NCI-H1105 treated with DMSO at 0.1 percent for 48 hours (cell line): ENCODE data around the gene PGAM2.
"Not testable (repeated sequence)": the region's sequence is repeated elsewhere in the genome, so short reads cannot be mapped to it uniquely, and the experiment has no call there.

ENCODE experiments used
- DNase-seq: peaks from one replicate; lab custom pipeline; 2025; lab: John Stamatoyannopoulos, UW

The PGAM2 gene

GRCh38 chr7:44050121-44050914 lies 15.0 kb downstream of the PGAM2 start:
- no peak for DNase-seq

DNA sequence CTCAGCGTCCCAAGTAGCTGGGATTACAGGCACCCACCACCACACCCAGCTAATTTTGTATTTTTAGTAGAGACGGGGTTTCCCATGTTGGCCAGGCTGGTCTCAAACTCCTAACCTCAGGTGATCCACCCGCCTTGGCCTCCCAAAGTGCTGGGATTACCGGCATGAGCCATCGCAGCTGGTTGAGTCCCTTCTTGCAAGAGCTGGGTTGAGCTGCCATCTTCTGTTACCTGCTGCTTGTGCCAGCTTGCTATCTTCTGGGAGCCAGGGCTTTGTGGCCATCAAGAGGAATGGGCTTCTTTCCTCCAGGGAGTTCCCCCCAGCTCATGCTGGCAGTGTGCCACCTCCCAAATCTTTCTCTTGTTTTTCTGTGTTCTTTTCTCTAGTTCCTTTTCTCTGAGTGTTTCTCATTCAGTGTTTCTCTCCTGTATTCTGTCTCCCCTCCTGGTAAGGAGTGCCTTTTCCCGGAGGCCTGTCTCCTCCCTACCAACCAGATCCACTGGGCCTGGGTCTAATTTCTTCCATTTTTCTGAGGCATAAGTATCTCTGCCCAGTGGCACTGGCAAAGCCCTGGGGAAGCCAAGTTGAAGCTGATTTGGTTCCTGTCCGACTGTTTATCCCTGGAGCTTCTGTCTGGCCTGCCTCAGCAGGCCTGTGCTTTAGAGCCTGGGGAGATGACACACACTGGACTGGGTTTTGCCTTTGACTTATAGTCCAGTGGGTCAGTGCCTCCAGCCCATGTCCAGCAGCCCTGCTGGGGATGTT lies 17.2 kb downstream of the PGAM2 start:
- DNase-seq: no peak

DNA sequence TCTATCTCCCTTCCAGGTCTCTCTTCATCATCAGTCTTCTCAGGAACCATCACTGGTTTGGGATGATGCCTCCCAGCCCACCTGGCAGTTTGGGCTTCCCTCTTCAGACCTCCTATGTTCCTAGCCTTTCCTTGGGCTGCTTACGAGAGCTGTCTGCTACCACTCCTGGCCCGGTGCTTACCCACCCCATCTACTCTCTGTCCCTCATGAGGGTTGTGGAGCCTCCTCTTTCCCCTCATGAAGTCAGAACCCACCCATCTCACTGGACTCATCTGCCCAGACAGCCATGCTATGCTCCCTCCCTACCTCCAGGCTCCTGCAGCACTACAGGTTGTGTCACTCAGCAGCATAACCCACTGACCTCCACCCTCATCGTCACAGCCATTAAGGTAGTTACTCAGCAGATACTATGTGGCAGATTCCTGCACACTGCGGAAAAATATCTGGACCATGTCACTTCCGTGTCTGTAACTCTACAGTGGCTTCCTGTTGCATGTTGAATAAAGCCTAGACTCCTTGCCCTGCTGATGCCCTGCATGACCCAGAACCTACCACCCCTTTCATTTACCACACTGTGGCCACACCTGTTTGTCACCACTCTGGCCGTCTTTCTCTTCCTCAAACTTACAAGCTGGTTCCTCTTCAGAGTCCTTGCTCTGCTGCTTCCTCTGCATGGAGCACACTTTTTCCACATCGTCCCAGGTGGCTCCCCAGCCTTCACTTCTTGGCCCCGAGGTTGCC lies 18.9 kb downstream of the PGAM2 start:
- DNase-seq: no peak

DNA sequence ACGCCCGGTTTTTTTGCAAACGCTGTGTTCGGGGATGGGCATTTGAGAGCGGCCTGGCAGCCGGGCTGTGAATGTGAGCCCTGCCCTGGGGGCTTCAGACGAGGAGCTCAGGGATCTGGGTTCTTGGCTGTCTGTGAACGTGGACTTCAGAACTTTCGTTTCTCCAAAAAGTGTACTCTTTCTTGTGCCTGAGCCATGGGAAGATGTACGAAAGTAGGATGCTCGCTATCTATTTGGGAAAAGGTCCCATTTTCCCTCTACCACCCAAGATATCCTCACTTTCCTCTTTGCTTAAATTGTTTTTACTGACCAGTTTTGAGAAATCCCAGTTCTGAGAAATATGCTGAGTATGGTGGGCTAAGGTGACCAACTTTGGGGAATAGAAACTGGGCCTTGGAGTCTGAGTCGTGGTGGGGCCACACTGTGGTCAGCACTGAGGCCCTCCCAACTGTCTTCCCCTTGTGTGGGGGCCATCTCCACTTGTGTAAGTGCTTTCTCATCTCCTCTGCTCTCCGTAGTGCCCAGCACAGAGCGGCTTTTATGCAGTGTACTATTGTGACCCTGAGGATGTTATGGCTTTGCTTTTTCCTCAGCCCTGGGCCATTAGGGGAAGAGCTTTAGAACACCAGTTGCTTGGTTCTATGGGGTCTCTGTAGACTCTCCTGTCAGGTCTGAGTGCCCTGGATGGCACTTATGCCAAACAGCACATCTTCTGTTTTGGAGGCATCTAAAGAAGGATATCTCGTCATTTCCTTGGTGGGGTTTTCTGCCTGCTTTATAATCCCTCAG lies 19.9 kb downstream of the PGAM2 start:
- DNase-seq: no peak

GRCh38 chr7:44044315-44045225 lies 20.8 kb downstream of the PGAM2 start, which contains the start of gene DBNL:
Gene DBNL, plus strand, starts transcription at chr7:44044702. Its CDS starts 36 bp downstream, at chr7:44044738.
- DNase-seq: peak; percentile 77

GRCh38 chr7:44043902-44044301 lies 21.5 kb downstream of the PGAM2 start:
- no peak for DNase-seq

GRCh38 chr7:44042221-44042620 lies 23.1 kb downstream of the PGAM2 start:
- DNase-seq: no peak

DNA sequence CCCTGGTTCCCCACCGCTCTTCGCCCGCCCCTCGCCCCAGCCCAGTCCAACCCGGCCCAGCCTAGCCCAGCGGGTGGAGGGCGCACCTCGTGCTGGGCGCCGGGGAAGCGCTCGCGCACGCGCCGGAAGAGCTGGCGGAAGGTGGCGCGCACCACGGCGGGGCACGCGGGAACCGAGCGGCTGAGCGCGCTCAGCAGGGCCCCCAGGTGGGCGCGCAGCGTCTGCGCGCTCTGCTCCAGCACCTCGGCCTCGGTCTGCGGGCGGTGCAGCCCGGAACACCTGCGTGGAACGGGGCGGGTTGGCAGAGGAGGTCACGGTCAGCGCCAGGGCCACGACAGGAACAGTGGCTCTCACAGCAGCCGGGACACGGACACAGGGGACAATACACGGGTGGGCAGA lies 24.9 kb downstream of the PGAM2 start:
- DNase-seq: peak; percentile 11

- DNase-seq: not testable (repeated sequence)
Observed at GRCh38 chr7:44039800-44040492, 25.4 kb downstream of the PGAM2 start.

- DNase-seq: peak; percentile 90
Observed at GRCh38 chr7:44038961-44039558, 26.3 kb downstream of the PGAM2 start.

DNA sequence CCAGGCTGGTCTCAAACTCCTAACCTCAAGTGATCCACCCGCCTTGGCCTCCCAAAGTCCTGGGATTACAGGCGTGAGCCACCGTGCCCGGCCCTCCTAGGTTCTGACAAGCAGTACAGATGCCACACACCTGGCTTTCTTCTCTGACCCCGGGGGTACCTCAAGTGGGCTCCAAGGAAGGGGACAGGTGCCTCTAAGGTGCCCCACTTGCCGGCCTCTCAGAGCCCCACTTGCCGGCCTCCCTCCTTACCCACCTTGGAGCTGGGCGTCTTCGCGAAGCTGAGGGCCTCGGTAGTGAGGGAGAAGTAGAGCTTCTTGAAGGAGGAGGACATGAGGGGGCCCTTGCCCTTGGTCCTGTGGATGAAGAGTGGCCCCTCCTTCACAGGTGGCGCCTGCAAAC lies 26.8 kb downstream of the PGAM2 start:
- not testable (repeated sequence) for DNase-seq

DNA sequence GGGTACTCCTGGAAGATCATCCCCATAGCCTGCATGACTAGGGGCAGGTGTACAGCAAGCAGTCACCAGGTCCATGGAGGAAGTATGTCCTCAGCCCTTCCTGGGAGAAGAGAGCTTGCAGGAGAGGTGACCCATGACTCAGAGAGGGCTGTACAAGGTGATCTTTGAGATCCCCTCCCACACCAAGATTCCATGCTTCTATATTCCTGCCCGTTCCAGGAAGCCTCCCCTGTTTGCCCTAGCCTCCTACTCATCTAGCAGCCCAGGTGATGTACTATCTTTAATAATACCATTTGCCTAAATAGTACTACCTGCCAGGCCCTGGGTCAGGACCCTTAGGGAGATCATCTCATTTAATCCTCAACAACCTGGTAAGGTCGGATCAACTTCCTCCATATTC lies 27.4 kb downstream of the PGAM2 start:
- not testable (repeated sequence) for DNase-seq

DNA sequence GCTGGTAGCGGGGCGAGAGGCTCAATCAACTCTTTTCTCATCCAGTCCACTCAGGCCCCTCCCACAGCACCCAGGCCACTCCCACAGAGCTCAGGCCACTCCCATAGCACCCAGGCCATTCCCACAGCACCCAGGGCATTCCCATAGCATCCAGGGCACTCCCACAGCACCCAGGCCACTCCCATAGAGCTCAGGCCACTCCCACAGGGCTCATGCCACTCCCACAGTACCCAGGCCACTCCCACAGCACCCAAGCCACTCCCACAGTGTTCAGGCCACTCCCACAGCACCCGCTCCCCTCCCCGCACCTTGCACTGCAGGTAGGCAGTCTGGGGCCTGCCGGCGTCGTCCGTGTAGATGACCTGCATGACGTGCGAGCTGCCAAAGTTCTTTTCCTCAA lies 29.0 kb downstream of the PGAM2 start:
- not testable (repeated sequence) for DNase-seq

DNA sequence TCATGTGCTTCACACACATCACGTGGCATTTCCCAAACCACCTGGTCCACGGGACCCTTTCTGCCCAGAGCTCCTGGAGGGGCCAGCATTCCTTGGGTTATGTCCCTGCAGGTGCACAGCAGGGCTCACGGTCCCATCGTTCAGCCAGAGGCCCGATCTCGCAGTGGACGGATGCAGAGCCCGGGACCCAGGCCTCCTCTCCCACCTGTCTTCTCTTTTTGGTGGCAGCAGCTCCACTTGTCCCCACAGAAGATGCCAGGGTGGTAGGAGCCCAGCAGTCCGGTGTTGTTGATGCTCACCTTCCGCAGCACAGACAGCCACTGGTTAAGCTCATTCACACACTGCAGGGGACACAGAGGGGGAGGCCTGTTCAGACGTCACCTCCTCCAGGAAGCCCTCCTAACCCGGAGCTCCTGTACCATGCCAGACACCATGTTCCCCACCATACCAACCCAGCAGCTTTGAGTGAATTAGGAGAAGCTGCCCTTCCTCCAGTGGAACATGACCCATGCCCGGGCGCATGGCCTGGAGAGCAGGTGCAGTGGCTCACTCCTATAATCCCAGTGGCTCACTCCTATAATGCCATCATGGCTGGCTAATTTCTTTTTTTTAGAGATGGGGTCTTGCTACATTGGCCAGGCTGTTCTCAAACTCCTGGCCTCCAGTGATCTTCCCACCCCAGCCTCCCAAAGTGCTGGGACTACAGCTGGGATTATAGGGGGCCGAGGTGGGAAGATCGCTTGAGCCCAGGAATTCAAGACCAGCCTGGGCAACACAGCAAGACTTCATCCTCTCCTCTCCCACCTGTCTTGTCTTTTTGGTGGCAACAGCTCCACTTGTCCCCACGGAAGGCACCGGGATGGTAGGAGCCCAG lies 31.2 kb downstream of the PGAM2 start:
- DNase-seq: not testable (repeated sequence)

DNA sequence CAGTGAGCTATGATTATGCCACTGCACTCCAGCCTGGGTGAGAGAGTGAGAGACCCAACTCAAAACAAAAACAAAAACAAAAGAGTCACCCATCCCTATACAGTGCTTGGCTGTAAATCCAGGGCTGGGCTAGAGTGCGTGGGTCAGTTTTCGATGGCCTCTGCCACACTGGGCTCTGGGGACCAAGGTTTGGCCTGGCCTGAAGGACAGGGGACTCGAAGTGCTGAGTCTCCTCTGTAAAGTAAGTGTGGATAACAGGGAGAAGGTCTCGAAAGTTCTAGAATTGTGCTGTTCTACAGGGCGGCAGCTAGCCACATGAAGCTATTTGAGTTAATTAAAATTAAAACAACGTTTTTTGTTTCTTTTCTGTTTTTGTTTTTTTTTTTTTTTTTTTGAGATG lies 33.3 kb downstream of the PGAM2 start:
- not testable (repeated sequence) for DNase-seq

DNA sequence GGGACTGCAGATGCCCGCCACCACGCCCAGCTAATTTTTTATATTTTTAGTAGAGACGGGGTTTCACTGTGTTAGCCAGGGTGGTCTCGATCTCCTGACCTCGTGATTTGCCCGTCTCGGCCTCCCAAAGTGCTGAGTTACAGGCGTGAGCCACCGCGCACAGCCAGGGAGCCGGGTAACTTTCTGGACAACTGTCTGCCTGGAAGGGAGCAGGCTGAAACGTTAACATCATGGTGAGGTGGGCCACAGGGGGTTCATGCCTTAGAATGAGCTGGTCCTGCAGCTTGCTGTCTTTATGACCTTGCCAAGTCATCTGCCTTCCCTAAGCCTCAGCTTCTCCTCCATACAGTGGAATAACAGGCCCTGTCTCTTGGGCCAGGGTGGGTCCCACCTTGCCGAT lies 34.0 kb downstream of the PGAM2 start:
- not testable (repeated sequence) for DNase-seq

- not testable (repeated sequence) for DNase-seq
Observed at GRCh38 chr7:44030029-44030428, 35.3 kb downstream of the PGAM2 start.

GRCh38 chr7:44029433-44029832 lies 35.9 kb downstream of the PGAM2 start:
- DNase-seq: not testable (repeated sequence)
